ENCODE measurements around the gene MRPL52. TPM values are rescaled to one million over a fixed set of nuclear protein-coding genes. Genes with fewer than 3 reads are reported as not detected.

MRPL52 gene
- total and polyA plus RNA-seq, 2 of the 13 experiments (the other 11 are each of a cell fraction or from before 2014, with no cell fraction given): 118 to 329 TPM

DNA sequence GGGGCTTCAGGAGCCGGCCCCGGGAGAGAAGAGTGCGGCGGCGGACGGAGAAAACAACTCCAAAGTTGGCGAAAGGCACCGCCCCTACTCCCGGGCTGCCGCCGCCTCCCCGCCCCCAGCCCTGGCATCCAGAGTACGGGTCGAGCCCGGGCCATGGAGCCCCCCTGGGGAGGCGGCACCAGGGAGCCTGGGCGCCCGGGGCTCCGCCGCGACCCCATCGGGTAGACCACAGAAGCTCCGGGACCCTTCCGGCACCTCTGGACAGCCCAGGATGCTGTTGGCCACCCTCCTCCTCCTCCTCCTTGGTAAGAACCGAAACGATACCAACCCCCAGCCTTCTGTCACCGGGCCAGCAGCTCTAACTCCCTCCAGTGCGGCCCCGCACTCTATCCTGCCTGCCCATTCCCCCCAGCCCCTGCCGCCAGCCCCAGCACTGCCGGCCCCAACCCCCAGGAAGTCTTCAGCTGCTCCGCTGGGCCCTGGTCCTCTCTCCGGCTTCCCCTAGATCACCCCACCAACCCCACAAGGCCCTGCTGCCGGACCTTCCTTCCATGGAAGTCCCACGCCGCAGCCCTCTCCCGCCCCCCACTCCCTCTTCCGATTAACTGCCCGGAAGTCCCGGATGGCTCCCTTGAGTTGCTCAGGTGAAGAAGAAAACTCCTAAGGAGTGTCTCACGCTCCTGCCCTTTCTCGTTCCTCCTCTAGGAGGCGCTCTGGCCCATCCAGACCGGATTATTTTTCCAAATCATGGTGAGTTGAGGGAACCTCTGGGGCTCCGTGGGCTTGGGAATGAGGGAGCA lies 42.5 kb downstream of the MRPL52 start (continued):
- TF ChIP-seq, protein P1, sequence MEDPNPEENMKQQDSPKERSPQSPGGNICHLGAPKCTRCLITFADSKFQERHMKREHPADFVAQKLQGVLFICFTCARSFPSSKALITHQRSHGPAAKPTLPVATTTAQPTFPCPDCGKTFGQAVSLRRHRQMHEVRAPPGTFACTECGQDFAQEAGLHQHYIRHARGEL (CRISPR knock-in tag; IDR thresholded peaks at IDR 0.05): no peak; the same call in 1 of the 2 replicates
- TF ChIP-seq NFKBIZ (CRISPR knock-in tag; IDR thresholded peaks at IDR 0.05) (peak; percentile 16; the same call in 1 of the 2 replicates), ZNF24 (IDR thresholded peaks at IDR 0.05) (0 out of 2 replicates have a peak, but pooled peaks have one; percentile 13), JUND (CRISPR knock-in tag; IDR thresholded peaks at IDR 0.05) (no peak), STAG1 (CRISPR knock-in tag; IDR thresholded peaks at IDR 0.05) (peak; percentile 86), SETDB1 (CRISPR knock-in tag; IDR thresholded peaks at IDR 0.05; ENCODE audit: borderline replicate concordance) (no peak), ZNF678 (CRISPR knock-in tag; IDR thresholded peaks at IDR 0.05) (peak; percentile 11; the same call in 1 of the 2 replicates), RARG (CRISPR knock-in tag; IDR thresholded peaks at IDR 0.05; ENCODE audit: low read depth) (peak; percentile 2; the same call in 1 of the 2 replicates), FOXP1 (IDR thresholded peaks at IDR 0.05) (no peak), FOXP1 (CRISPR knock-in tag; IDR thresholded peaks at IDR 0.05) (peak; percentile 25; the same call in 1 of the 2 replicates), ZBTB20 (CRISPR knock-in tag; IDR thresholded peaks at IDR 0.05; ENCODE audit: borderline replicate concordance, low read depth) (peak; percentile 47; the same call in 1 of the 2 replicates), ZNF713 (CRISPR knock-in tag; IDR thresholded peaks at IDR 0.05) (0 out of 2 replicates have a peak, but pooled peaks have one; percentile 24), SP1 (IDR thresholded peaks at IDR 0.05) (no peak), SP1 (CRISPR knock-in tag; IDR thresholded peaks at IDR 0.05) (peak; percentile 46; the same call in 1 of the 2 replicates), ZFX (CRISPR knock-in tag; IDR thresholded peaks at IDR 0.05; ENCODE audit: low read depth) (no peak; the same call in none of the 2 replicates), MED1 (CRISPR knock-in tag; IDR thresholded peaks at IDR 0.05) (peak; percentile 49; the same call in 1 of the 2 replicates), GZF1 (CRISPR knock-in tag; IDR thresholded peaks at IDR 0.05) (peak; percentile 87; the same call in 1 of the 2 replicates), ETV5 (CRISPR knock-in tag; IDR thresholded peaks at IDR 0.05; ENCODE audit: borderline replicate concordance) (peak; percentile 28; the same call in 1 of the 2 replicates), ZSCAN12 (CRISPR knock-in tag; IDR thresholded peaks at IDR 0.05) (0 out of 2 replicates have a peak, but pooled peaks have one; percentile 45), TGIF2 (CRISPR knock-in tag; IDR thresholded peaks at IDR 0.05) (no peak), SAP130 (CRISPR knock-in tag; IDR thresholded peaks at IDR 0.05; ENCODE audit: low read depth) (peak; percentile 80), FIP1L1 (IDR thresholded peaks at IDR 0.05; ENCODE audit: borderline replicate concordance, insufficient read depth, low read depth, low read length) (no peak), KDM5A (IDR thresholded peaks at IDR 0.05; ENCODE audit: borderline replicate concordance, low read length) (peak; percentile 68), ZNF343 (CRISPR knock-in tag; IDR thresholded peaks at IDR 0.05) (peak; percentile 86; the same call in 1 of the 2 replicates)
- TF ChIP-seq, protein P2, sequence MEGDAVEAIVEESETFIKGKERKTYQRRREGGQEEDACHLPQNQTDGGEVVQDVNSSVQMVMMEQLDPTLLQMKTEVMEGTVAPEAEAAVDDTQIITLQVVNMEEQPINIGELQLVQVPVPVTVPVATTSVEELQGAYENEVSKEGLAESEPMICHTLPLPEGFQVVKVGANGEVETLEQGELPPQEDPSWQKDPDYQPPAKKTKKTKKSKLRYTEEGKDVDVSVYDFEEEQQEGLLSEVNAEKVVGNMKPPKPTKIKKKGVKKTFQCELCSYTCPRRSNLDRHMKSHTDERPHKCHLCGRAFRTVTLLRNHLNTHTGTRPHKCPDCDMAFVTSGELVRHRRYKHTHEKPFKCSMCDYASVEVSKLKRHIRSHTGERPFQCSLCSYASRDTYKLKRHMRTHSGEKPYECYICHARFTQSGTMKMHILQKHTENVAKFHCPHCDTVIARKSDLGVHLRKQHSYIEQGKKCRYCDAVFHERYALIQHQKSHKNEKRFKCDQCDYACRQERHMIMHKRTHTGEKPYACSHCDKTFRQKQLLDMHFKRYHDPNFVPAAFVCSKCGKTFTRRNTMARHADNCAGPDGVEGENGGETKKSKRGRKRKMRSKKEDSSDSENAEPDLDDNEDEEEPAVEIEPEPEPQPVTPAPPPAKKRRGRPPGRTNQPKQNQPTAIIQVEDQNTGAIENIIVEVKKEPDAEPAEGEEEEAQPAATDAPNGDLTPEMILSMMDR (CRISPR knock-in tag; IDR thresholded peaks at IDR 0.05): peak; percentile 99
- TF ChIP-seq, protein P3, sequence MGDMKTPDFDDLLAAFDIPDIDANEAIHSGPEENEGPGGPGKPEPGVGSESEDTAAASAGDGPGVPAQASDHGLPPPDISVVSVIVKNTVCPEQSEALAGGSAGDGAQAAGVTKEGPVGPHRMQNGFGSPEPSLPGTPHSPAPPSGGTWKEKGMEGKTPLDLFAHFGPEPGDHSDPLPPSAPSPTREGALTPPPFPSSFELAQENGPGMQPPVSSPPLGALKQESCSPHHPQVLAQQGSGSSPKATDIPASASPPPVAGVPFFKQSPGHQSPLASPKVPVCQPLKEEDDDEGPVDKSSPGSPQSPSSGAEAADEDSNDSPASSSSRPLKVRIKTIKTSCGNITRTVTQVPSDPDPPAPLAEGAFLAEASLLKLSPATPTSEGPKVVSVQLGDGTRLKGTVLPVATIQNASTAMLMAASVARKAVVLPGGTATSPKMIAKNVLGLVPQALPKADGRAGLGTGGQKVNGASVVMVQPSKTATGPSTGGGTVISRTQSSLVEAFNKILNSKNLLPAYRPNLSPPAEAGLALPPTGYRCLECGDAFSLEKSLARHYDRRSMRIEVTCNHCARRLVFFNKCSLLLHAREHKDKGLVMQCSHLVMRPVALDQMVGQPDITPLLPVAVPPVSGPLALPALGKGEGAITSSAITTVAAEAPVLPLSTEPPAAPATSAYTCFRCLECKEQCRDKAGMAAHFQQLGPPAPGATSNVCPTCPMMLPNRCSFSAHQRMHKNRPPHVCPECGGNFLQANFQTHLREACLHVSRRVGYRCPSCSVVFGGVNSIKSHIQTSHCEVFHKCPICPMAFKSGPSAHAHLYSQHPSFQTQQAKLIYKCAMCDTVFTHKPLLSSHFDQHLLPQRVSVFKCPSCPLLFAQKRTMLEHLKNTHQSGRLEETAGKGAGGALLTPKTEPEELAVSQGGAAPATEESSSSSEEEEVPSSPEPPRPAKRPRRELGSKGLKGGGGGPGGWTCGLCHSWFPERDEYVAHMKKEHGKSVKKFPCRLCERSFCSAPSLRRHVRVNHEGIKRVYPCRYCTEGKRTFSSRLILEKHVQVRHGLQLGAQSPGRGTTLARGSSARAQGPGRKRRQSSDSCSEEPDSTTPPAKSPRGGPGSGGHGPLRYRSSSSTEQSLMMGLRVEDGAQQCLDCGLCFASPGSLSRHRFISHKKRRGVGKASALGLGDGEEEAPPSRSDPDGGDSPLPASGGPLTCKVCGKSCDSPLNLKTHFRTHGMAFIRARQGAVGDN (CRISPR knock-in tag; IDR thresholded peaks at IDR 0.05): peak; percentile 87

Data from HepG2 (cell line).